ENCODE data around the gene RHPN2. TPM values are rescaled to one million over a fixed set of nuclear protein-coding genes. Genes with fewer than 3 reads are reported as not detected.

RHPN2 gene
- total RNA-seq, 1 experiment from 2014 or later, result 21.3 TPM

- Histone ChIP-seq H2AFZ (no peak overlapping the region), H3K36me3 (ENCODE audit: low read depth) (0 out of 2 replicates have a peak, but pooled peaks cover 3% of the 10 kb centered on the region), H3K4me2 (no peak overlapping the region), H3K4me3 (no peak overlapping the region), H3F3A (ENCODE audit: insufficient read depth, low read depth) (peaks cover 17% of the 10 kb centered on the region; the same call in 1 of the 2 replicates), H3K27ac (0 out of 2 replicates have a peak overlapping the region, but pooled peaks have one; percentile 4), H3K9me3 (ENCODE audit: insufficient read depth, low read depth) (no peaks in the 10 kb centered on the region), H3K9me2 (ENCODE audit: insufficient read depth) (no peaks in the 10 kb centered on the region), H3K79me2 (ENCODE audit: low read depth) (no peaks in the 10 kb centered on the region), H3K4me1 (replicated peaks; ENCODE audit: insufficient read depth) (0 out of 2 replicates have a peak, but pooled peaks cover 11% of the 10 kb centered on the region), H3K27me3 (ENCODE audit: insufficient read depth, low read depth) (no peaks in the 10 kb centered on the region), H4K20me1 (ENCODE audit: insufficient read depth) (no peaks in the 10 kb centered on the region)
- CTCF ChIA-PET, result interaction anchor here (0.6 kb wide), 1 partner anchor 105 kb away, joined by 10 read pairs; no protein-coding TSS in a partner anchor
- POLR2A ChIA-PET (ENCODE audit: unreplicated experiment), result no interaction called here
- peak; percentile 31 to 74 for DNase-seq
- no TSS peak for BruUV-seq (replicated peaks)
- intact Hi-C loops (cut with micrococcal nuclease; ENCODE audit: unreplicated experiment), result loop anchor here (1.0 kb wide), 1 partner anchor 56 kb away; no protein-coding TSS in a partner anchor
- TF ChIP-seq CTCF (conservative IDR thresholded peaks at IDR 0.05) (no peak), EZH2 (IDR thresholded peaks at IDR 0.05; ENCODE audit: low read depth) (no peak)
Observed at GRCh38 chr19:33110137-33110910, 45.6 kb upstream of the RHPN2 start.

GRCh38 chr19:33108161-33108560 lies 43.5 kb upstream of the RHPN2 start:
- Histone ChIP-seq H2AFZ (no peak overlapping the region), H3K4me3 (no peak overlapping the region), H3K4me1 (replicated peaks; ENCODE audit: insufficient read depth) (0 out of 2 replicates have a peak, but pooled peaks cover 11% of the 10 kb centered on the region), H3K9me2 (ENCODE audit: insufficient read depth) (no peaks in the 10 kb centered on the region), H3K4me2 (no peak overlapping the region), H3K79me2 (ENCODE audit: low read depth) (no peaks in the 10 kb centered on the region), H3K27me3 (ENCODE audit: insufficient read depth, low read depth) (no peaks in the 10 kb centered on the region), H3K27ac (no peak overlapping the region), H4K20me1 (ENCODE audit: insufficient read depth) (no peaks in the 10 kb centered on the region), H3F3A (ENCODE audit: insufficient read depth, low read depth) (peaks cover 11% of the 10 kb centered on the region; the same call in 1 of the 2 replicates), H3K9me3 (ENCODE audit: insufficient read depth, low read depth) (no peaks in the 10 kb centered on the region), H3K36me3 (ENCODE audit: low read depth) (peaks cover 9% of the 10 kb centered on the region; the same call in 1 of the 2 replicates)
- TF ChIP-seq EZH2 (IDR thresholded peaks at IDR 0.05; ENCODE audit: low read depth), result no peak
- no peak for TF ChIP-seq CTCF (conservative IDR thresholded peaks at IDR 0.05)
- DNase-seq, result no peak
- intact Hi-C loops (cut with micrococcal nuclease; ENCODE audit: unreplicated experiment), result no loop called here
- POLR2A ChIA-PET (ENCODE audit: unreplicated experiment), result no interaction called here
- BruUV-seq (replicated peaks), result no TSS peak
- CTCF ChIA-PET, result interaction anchor here (0.6 kb wide), 1 partner anchor 943 kb away, joined by 4 read pairs; no protein-coding TSS in a partner anchor

DNA sequence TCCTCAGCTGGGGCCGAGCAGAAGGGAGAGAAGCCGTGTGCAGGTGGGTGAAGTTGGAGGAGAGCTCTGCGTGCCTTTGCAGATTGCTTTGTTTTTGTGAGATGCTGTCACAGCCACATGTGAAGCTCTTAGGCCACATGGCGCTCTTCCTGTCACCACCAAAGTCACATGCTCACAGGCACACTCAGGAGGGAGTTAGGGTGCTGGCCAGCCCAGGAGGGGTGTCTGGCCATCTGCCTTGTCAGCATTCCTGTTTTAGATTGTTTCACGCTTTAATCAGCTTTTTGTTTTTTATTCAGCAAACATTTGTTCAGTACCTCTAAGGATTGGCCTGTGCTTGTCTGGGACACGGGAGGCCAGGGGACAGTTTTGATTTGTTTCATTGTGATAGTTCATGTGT lies 38.2 kb upstream of the RHPN2 start:
- H2AFZ ChIP-seq, result no peak overlapping the region
- no peaks in the 10 kb centered on the region for H3K9me2 ChIP-seq (ENCODE audit: insufficient read depth)
- H4K20me1 ChIP-seq (ENCODE audit: insufficient read depth), result no peaks in the 10 kb centered on the region
- peaks cover 14% of the 10 kb centered on the region for H3K36me3 ChIP-seq (ENCODE audit: low read depth)
- no peaks in the 10 kb centered on the region for H3K79me2 ChIP-seq (ENCODE audit: low read depth)
- peaks cover 40% of the 10 kb centered on the region for H3K4me1 ChIP-seq (replicated peaks; ENCODE audit: insufficient read depth)
- intact Hi-C loops (cut with micrococcal nuclease; ENCODE audit: unreplicated experiment), result loop anchor here (5.0 kb wide), 1 partner anchor 96 kb away; no protein-coding TSS in a partner anchor
- no peak overlapping the region for H3K4me2 ChIP-seq
- TF ChIP-seq CTCF (conservative IDR thresholded peaks at IDR 0.05) (no peak), EZH2 (IDR thresholded peaks at IDR 0.05; ENCODE audit: low read depth) (no peak)
- no peak overlapping the region for H3K4me3 ChIP-seq
- BruUV-seq (replicated peaks), result no TSS peak
- ChIA-PET CTCF (no interaction called here), POLR2A (ENCODE audit: unreplicated experiment) (interaction anchor here (0.6 kb wide), 1 partner anchor 54 kb away, joined by 4 read pairs; no protein-coding TSS in a partner anchor)
- H3K9me3 ChIP-seq (ENCODE audit: insufficient read depth, low read depth), result no peaks in the 10 kb centered on the region
- no peak overlapping the region for H3K27ac ChIP-seq
- H3K27me3 ChIP-seq (ENCODE audit: insufficient read depth, low read depth), result no peaks in the 10 kb centered on the region
- peaks cover 33% of the 10 kb centered on the region for H3F3A ChIP-seq (ENCODE audit: insufficient read depth, low read depth)
- DNase-seq, result no peak
